ENCODE data around the gene COA8. TPM values are rescaled to one million over a fixed set of nuclear protein-coding genes. Genes with fewer than 3 reads are reported as not detected.
A peak's percentile ranks its signal among the peaks of the same experiment; 100 is the strongest.

COA8 gene
- total RNA-seq, 1 donor from 2014 or later = 24.0 TPM

- DNase-seq (ENCODE audit: low read depth in 2 of 2) = no peak
Measured at GRCh38 chr14:103621860-103622259, 59.1 kb downstream of the COA8 start.

- no peak for DNase-seq (ENCODE audit: low read depth in 2 of 2)
Measured at GRCh38 chr14:103623308-103623707, 60.5 kb downstream of the COA8 start.

- peak in 1 of 2 donors; percentile 22 for DNase-seq (ENCODE audit: low read depth in 2 of 2)
Measured at GRCh38 chr14:103623883-103624482, 61.2 kb downstream of the COA8 start.

- peak; percentile 32 to 79 for DNase-seq (ENCODE audit: low read depth in 2 of 2)
Measured at GRCh38 chr14:103624860-103625259, 62.1 kb downstream of the COA8 start.

GRCh38 chr14:103625356-103626095 lies 62.8 kb downstream of the COA8 start:
- no peak for DNase-seq (ENCODE audit: low read depth in 2 of 2)

GRCh38 chr14:103626146-103626850 lies 63.5 kb downstream of the COA8 start:
- DNase-seq (ENCODE audit: low read depth in 2 of 2) = no peak

DNA sequence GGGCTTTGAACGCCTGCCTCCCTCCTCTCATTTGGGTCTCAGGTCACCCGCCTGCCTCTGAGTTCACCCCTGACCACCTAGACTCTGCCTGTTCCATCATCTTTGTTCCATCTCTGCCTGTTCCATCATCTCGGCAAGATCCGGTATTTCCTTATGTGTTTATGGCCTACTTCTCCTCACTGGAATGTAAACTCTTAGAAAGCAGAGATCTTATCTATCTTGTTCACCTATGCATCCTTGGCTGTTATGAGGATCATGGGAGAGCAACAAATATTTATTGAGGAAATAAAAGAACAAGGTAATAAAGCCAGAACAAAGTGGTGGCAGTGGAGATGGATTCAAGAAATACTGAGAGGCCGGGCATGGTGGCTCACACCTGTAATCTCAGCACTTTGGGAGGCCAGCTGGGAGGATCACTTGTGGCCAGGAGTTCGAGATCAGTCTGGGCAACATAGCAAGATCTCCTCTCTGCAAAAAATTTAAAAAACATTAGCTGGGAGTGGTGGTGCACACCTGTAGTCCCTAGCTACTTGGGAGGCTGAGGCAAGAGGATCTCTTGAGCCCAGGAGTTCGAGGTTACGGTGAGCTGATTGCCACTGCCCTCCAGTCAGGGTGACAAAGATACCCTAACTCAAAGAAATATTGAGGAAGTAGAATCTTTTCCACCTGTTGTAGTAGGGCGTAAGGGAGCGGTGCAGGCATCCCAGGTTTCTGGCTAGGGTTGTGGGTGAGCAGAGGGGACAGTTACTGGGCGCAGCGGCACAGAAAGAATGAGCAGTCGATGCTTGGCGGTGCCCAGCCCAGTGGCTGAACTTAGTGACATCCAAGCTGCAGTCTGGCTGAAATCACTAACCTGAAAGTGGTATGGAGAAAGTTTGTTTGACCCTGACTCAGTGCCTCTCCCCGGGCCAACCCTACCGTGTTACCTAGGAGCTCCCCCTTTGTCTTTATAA lies 64.6 kb downstream of the COA8 start:
- no peak for DNase-seq (ENCODE audit: low read depth in 2 of 2)

DNA sequence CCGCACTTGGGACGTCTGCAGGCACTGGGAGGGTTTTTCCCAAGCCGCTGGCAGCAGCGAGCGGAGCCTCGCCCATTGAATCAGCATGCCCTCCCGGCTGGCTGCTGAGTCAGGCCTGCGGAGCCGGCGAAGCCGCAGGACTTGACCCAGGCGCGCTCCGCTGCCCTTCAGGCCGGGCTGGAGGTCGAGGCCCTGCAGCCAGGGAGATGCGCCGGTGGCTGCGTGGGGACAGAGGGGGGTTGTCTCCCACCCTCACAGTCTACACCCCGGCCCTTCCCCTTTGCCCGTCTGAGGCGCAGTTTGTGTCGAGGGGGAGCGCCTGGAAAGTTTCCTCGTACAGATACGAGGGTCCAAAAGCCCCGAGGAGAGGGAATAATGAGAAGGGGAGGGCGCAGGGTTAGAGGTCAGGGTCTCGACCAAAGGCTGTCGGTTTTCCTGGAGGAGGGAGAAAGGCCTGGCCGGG lies 65.5 kb downstream of the COA8 start:
- DNase-seq (ENCODE audit: low read depth in 2 of 2) = peak in 1 of 2 donors; percentile 74

- peak in 1 of 2 donors; percentile 71 for DNase-seq (ENCODE audit: low read depth in 2 of 2)
Measured at GRCh38 chr14:103628684-103629502, 66.1 kb downstream of the COA8 start, which contains the start of gene KLC1. KLC1 (plus strand) TSS chr14:103629211; CDS start chr14:103654565, 25,354 bp downstream.

GRCh38 chr14:103629503-103630121 lies 66.9 kb downstream of the COA8 start:
- peak in 1 of 2 donors; percentile 47 for DNase-seq (ENCODE audit: low read depth in 2 of 2)

DNA sequence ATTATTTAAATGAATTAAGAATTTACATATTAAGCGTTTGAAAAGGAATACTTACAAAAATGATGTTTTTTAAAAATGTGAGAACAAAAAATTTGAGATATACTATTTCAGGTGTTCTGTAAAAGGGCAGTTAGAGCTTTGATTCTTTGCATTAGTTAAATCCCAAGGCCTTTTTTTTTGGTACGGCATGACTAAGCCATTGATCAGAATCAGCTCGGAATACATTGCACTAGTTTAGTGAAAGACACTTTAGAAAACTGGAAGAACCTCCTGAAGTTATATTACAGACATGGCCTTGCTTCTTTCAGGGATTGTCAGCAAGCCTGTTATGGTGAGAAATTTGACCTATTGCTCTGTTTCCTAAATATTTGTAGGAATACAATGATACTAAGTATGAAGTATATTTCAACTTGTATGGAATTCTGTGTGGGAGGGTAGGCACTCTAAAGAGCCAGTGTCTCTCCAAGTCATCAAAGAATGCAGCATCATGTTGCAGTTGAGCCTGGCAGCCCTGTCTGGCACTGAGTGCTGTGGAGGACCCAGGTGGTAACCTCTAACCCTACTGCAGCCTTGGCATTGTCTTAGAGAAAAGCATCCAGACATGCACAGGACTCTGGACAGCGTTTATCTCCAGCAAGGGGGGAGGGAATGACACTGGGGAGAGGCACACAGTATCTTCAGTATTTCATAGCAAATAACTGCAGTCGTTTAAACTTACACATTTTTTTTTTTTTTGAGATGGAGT lies 67.8 kb downstream of the COA8 start:
- DNase-seq (ENCODE audit: low read depth in 2 of 2) = no peak

DNA sequence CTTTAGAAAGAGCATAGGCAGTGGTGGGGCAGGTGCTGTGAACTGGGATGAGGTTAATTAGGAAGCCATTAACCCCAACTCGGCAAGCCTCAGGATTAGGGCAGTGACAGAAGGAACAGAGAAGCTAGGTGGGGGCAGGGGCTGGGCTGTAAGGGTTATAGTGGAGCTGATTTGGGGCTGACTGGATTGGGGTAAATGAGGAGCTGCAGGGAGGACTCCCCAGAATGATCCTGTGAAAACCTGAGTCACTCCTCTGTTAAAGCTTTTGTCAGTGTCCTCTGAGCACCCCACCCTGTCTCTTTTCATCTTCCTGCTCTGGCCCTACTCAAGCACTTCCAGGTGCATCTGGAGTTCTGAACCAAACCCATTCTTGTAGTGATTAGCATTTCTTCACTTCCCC lies 70.6 kb downstream of the COA8 start:
- no peak for DNase-seq (ENCODE audit: low read depth in 2 of 2)

GRCh38 chr14:103634156-103634555 lies 71.4 kb downstream of the COA8 start:
- DNase-seq (ENCODE audit: low read depth in 2 of 2) = no peak

DNA sequence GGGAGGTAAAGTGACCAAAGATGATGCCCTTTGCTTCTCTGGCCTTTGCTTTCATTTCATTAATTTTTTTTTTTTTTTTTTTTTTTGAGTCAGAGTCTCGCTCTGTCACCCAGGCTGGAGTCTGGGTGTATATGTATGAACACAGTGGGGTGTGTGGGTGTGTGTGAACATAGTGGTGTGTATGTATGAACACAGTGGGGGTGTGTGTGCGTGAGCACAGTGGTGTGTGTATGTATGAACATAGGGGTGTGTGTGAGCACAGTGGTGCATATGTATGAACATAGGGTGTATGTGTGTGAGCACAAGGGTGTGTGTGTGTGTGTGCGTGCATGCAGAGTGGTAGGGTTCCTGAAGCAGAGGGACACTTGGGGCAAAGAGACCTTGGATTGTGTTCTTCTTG lies 75.8 kb downstream of the COA8 start:
- no peak for DNase-seq (ENCODE audit: low read depth in 2 of 2)

Other genes starting within 250 kb of the COA8 start
- gene EIF5, start 228.7 kb upstream of the COA8 start, total RNA-seq = 78.9 and 79.6 TPM in 2 replicates
- gene MARK3, start 177.5 kb upstream of the COA8 start, total RNA-seq = 40.4 and 49.2 TPM in 2 replicates
- 3.0 and 4.0 TPM in 2 replicates for gene CKB, start 40.1 kb upstream of the COA8 start, total RNA-seq
- gene TRMT61A, start 33.8 kb upstream of the COA8 start, total RNA-seq = 3.7 and 8.2 TPM in 2 replicates
- gene BAG5, start 303 bp upstream of the COA8 start, total RNA-seq = 26.8 and 27.8 TPM in 2 replicates
- gene KLC1, start 66.3 kb downstream of the COA8 start, total RNA-seq = 114 and 162 TPM in 2 replicates
- 10.0 and 11.0 TPM in 2 replicates for gene XRCC3, start 152.5 kb downstream of the COA8 start, total RNA-seq
- 58.0 and 101 TPM in 2 replicates for gene ZFYVE21, start 152.8 kb downstream of the COA8 start, total RNA-seq